OCI-LY1 (cell line): ENCODE results near the gene MFAP1.

Source experiments
- CTCF ChIP-seq: fragments of 200-600 bp; sonication (generic), shearing (Covaris generic); IDR thresholded peaks from 2 replicates; pipeline ENCODE4 v1.5.1; 2017; ENCODE audit warnings: mild to moderate bottlenecking, antibody characterized with exemption, low read length, moderate library complexity, mixed read lengths
- EZH2 ChIP-seq: fragments of 200-600 bp; sonication (generic), shearing (Covaris generic); IDR thresholded peaks from 2 replicates; pipeline ENCODE4 v1.8.0; 2017; ENCODE audit warnings: borderline replicate concordance, mixed run types, mild to moderate bottlenecking, antibody characterized with exemption, low read length, moderate library complexity, mixed read lengths

GRCh38 chr15:43799209-43799944 is 25.1 kb downstream of the MFAP1 start:
- TF ChIP-seq CTCF (peak; percentile 71), EZH2 (no peak)
